Measurements from ENCODE around the gene NAT14.

DNA sequence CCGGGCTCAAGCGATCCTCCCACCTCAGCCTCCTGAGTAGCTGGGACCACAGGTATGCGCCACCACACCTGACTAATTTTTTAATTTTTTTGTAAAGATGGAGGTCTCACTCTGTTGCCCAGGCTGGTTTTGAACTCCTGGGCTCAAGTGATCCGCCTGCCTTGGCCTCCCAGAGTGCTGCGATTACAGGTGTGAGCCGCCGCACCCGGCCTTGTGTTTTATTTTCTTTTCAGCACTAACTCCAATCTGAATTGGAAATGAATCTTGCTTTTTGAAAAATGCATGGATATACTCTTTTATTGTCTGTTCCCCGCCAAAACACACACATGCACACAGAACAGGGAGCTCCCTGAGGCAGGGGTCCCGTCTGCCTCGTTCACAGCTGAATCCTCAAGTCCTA lies 22.3 kb upstream of the NAT14 start:
- TF ChIP-seq, protein P1, sequence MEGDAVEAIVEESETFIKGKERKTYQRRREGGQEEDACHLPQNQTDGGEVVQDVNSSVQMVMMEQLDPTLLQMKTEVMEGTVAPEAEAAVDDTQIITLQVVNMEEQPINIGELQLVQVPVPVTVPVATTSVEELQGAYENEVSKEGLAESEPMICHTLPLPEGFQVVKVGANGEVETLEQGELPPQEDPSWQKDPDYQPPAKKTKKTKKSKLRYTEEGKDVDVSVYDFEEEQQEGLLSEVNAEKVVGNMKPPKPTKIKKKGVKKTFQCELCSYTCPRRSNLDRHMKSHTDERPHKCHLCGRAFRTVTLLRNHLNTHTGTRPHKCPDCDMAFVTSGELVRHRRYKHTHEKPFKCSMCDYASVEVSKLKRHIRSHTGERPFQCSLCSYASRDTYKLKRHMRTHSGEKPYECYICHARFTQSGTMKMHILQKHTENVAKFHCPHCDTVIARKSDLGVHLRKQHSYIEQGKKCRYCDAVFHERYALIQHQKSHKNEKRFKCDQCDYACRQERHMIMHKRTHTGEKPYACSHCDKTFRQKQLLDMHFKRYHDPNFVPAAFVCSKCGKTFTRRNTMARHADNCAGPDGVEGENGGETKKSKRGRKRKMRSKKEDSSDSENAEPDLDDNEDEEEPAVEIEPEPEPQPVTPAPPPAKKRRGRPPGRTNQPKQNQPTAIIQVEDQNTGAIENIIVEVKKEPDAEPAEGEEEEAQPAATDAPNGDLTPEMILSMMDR (IDR thresholded peaks at IDR 0.05; ENCODE audit: poor library complexity, severe bottlenecking): no peak
- TF ChIP-seq POLR2AphosphoS5 (IDR thresholded peaks at IDR 0.05): no peak
- TF ChIP-seq EZH2 (IDR thresholded peaks at IDR 0.05; ENCODE audit: borderline replicate concordance, insufficient read depth, low read length, poor library complexity, severe bottlenecking): no peak
- TF ChIP-seq RAD21 (conservative IDR thresholded peaks at IDR 0.05): no peak

All from neural cell (in vitro differentiated cells).